B cell (primary cell): Measurements from ENCODE around the gene CCDC190. TPM values are rescaled to one million over a fixed set of nuclear protein-coding genes. Genes with fewer than 3 reads are reported as not detected.

Experiments used
- ATAC-seq: fragments of 200-7000 bp; cut with Tn5 transposase; one replicate; pipeline ENCODE4 v1.10.0; 2021; ENCODE audit warnings: low read depth, mild to moderate bottlenecking, moderate number of reproducible peaks, moderate library complexity
- CTCF ChIA-PET: fragments of 350-600 bp; sonication (Branson Sonifier 250); formaldehyde crosslinking; loops from one replicate; lab custom pipeline; 2021; ENCODE audit warnings: antibody characterized with exemption, inconsistent platforms; lab: Charles Lee
- POLR2A ChIA-PET: fragments of 350-600 bp; sonication (Branson Sonifier 250); formaldehyde crosslinking; loops from one replicate; lab custom pipeline; 2021; ENCODE audit warnings: antibody characterized with exemption; lab: Charles Lee
- DNase-seq: peaks from one replicate; pipeline ENCODE4 v3.0.0; 2013
- H2AFZ ChIP-seq: 2 replicates; pipeline ENCODE4 v1.6.1; 2012; ENCODE audit warnings: mild to moderate bottlenecking, low read depth, low read length; ENCODE audit not compliant: insufficient read depth, poor library complexity, severe bottlenecking
- H3K27ac ChIP-seq, 2 donors: 1 replicate in 1 of 2; 2 replicates in 1 of 2; pipeline ENCODE4 v1.5.1; 2012 to 2013; ENCODE audit warnings: low read length in 2 of 2, mild to moderate bottlenecking in 2 of 2, moderate library complexity in 1 of 2
- H3K27me3 ChIP-seq, 4 experiments: fragments of 200-600 bp in 1 of 4; sonication (generic) in 1 of 4; replicated peaks in 1 of 4; 1 replicate in 2 of 4; 2 replicates in 2 of 4; pipeline versions ENCODE4 v1.6.1 to v1.7.0; 2013 to 2016; ENCODE audit warnings: low read length in 3 of 4, mild to moderate bottlenecking in 2 of 4, mixed read lengths in 1 of 4, moderate library complexity in 1 of 4; ENCODE audit not compliant: insufficient read depth in 4 of 4, control insufficient read depth in 3 of 4; ENCODE audit errors: control extremely low read depth in 1 of 4
- H3K36me3 ChIP-seq, 2 experiments: replicated peaks in 1 of 2; 1 replicate in 1 of 2; 2 replicates in 1 of 2; pipeline versions ENCODE4 v1.6.1 to v1.7.1; 2013; ENCODE audit warnings: low read length in 1 of 2; ENCODE audit not compliant: insufficient read depth in 2 of 2, control insufficient read depth in 1 of 2; ENCODE audit errors: control extremely low read depth in 1 of 2, extremely low read depth in 1 of 2
- H3K4me1 ChIP-seq, 2 donors: fragments of 200-600 bp in 1 of 2; sonication (generic) in 1 of 2; 1 replicate in 1 of 2; 2 replicates in 1 of 2; pipeline versions ENCODE4 v1.5.1 to v1.6.1; 2013 to 2017; ENCODE audit warnings: low read length in 2 of 2; ENCODE audit not compliant: control insufficient read depth in 2 of 2, insufficient read depth in 2 of 2
- H3K4me2 ChIP-seq: replicated peaks from 2 replicates; pipeline ENCODE3; 2012; ENCODE audit warnings: mild to moderate bottlenecking, low read depth, low read length; ENCODE audit not compliant: poor library complexity, severe bottlenecking
- H3K4me3 ChIP-seq, 5 experiments: fragments of 200-600 bp in 1 of 5; sonication (generic) in 1 of 5; 1 replicate in 3 of 5; 2 replicates in 2 of 5; pipeline versions ENCODE4 v1.5.1 to v1.7.0; 2011 to 2016; ENCODE audit warnings: low read length in 4 of 5, mild to moderate bottlenecking in 4 of 5, low read depth in 2 of 5, control low read depth in 1 of 5, moderate library complexity in 1 of 5; ENCODE audit not compliant: insufficient read depth in 1 of 5; ENCODE audit errors: control extremely low read depth in 1 of 5, extremely low read depth in 1 of 5
- H3K79me2 ChIP-seq: fragments of 200-600 bp; sonication (generic); one replicate; pipeline ENCODE4 v1.6.0; 2016; ENCODE audit warnings: low read length; ENCODE audit not compliant: control insufficient read depth, insufficient read depth
- H3K9ac ChIP-seq: fragments of 200-600 bp; sonication (generic); 2 replicates; pipeline ENCODE4 v1.6.1; 2017; ENCODE audit warnings: mild to moderate bottlenecking, low read length, moderate library complexity
- H3K9me3 ChIP-seq, 3 donors: one replicate each; pipeline versions ENCODE4 v1.6.1 to v1.7.1; 2013; ENCODE audit warnings: low read length in 2 of 3; ENCODE audit not compliant: control insufficient read depth in 2 of 3, insufficient read depth in 1 of 3; ENCODE audit errors: control extremely low read depth in 1 of 3
- H4K20me1 ChIP-seq: 2 replicates; pipeline ENCODE4 v1.6.0; 2012; ENCODE audit warnings: mild to moderate bottlenecking, low read length; ENCODE audit not compliant: insufficient read depth, control insufficient read depth, poor library complexity, severe bottlenecking
- H3K27ac Mint-ChIP-seq: one replicate; pipeline ENCODE4 v1.8.0; 2021; ENCODE audit warnings: mixed read lengths
- H3K27me3 Mint-ChIP-seq: one replicate; pipeline ENCODE4 v1.8.0; 2021; ENCODE audit warnings: mixed read lengths
- H3K4me1 Mint-ChIP-seq: one replicate; pipeline ENCODE4 v1.8.0; 2021; ENCODE audit warnings: mixed read lengths
- H3K4me3 Mint-ChIP-seq: one replicate; pipeline ENCODE4 v1.8.0; 2021; ENCODE audit warnings: mixed read lengths
- H3K9me3 Mint-ChIP-seq: one replicate; pipeline ENCODE4 v1.8.0; 2022; ENCODE audit warnings: mixed read lengths; ENCODE audit not compliant: insufficient read depth
- CTCF ChIP-seq: fragments of 200-600 bp; IDR thresholded peaks from one replicate; pipeline ENCODE4 v1.8.0; 2022; ENCODE audit warnings: antibody characterized with exemption, mild to moderate bottlenecking
- EZH2 ChIP-seq: IDR thresholded peaks from 2 replicates; pipeline ENCODE4 v1.6.1; 2012; ENCODE audit warnings: borderline replicate concordance, low read depth, mild to moderate bottlenecking, moderate library complexity, low read length; ENCODE audit not compliant: insufficient read depth, poor library complexity, severe bottlenecking
- WGBS: methylation state at CpG from one replicate; pipeline ENCODE4 v1.1.5; 2013; ENCODE audit warnings: missing lambda C conversion rate; ENCODE audit not compliant: insufficient coverage; 5-methylcytosine and 5-hydroxymethylcytosine counted together
- intact Hi-C: fragments of 100-400 bp; cut with micrococcal nuclease; formaldehyde crosslinking; loops from one replicate; pipeline ENCODE4 v1.10.0; 2022
- polyA plus RNA-seq: library from polyadenylated mRNA; depleted of rRNA; stranded (reverse); fragments of >200 nt; gene quantifications from 2 replicates; pipeline ENCODE4 v1.2.3, GENCODE V29; 2012
- total RNA-seq, 2 donors: library from RNA; stranded (reverse); fragments of 120-200 nt in 1 of 2; gene quantifications; 1 replicate in 1 of 2; 2 replicates in 1 of 2; pipeline versions ENCODE4 v1.2.3 to v1.2.4, GENCODE V29; 2013 to 2022

The CCDC190 gene
- total and polyA plus RNA-seq, 2 donors (not counting 1 experiment from before 2014, with no cell fraction given) = not detected

- H4K20me1 ChIP-seq = no peaks in the 10 kb centered on the region
- H3K36me3 ChIP-seq = no peaks in the 10 kb centered on the region
- ChIA-PET POLR2A (no interaction called here), CTCF (interaction anchor here (1.3 kb wide), 1 partner anchor 41 kb away, joined by 3 read pairs; no protein-coding TSS in a partner anchor)
- no peaks in the 10 kb centered on the region for H3K9me3 ChIP-seq
- H3K79me2 ChIP-seq = no peaks in the 10 kb centered on the region
- Mint-ChIP-seq H3K4me3 (no peak overlapping the region), H3K9me3 (no peaks in the 10 kb centered on the region), H3K27ac (no peak overlapping the region), H3K27me3 (peaks cover 4% of the 10 kb centered on the region), H3K4me1 (no peaks in the 10 kb centered on the region)
- H3K9ac ChIP-seq = no peak overlapping the region
- WGBS = 100% methylated on average over 1 of the region's 2 CpGs
- intact Hi-C loops = no loop called here
- H3K4me3 ChIP-seq = no peak overlapping the region
- no peak for TF ChIP-seq EZH2
- no peak for TF ChIP-seq CTCF
- no peak overlapping the region for H3K4me2 ChIP-seq
- H3K27ac ChIP-seq = no peak overlapping the region
- no peak overlapping the region for H2AFZ ChIP-seq
- no peaks in the 10 kb centered on the region for H3K27me3 ChIP-seq
- DNase-seq = no peak
- no peaks in the 10 kb centered on the region for H3K4me1 ChIP-seq
- ATAC-seq = no peak
Measured at GRCh38 chr1:162889989-162890388, 29.0 kb upstream of the CCDC190 start.

- H3K27me3 ChIP-seq = peaks cover 0 to 4% (median 0%) of the 10 kb centered on the region in 4 experiments
- no CpG with 5 or more reads among the region's 2 CpGs for WGBS
- no peak overlapping the region for H3K27ac ChIP-seq
- Mint-ChIP-seq H3K9me3 (no peaks in the 10 kb centered on the region), H3K27ac (no peak overlapping the region), H3K4me3 (no peak overlapping the region), H3K27me3 (peaks cover 7% of the 10 kb centered on the region), H3K4me1 (no peaks in the 10 kb centered on the region)
- no peaks in the 10 kb centered on the region for H3K9me3 ChIP-seq
- H3K79me2 ChIP-seq = no peaks in the 10 kb centered on the region
- H3K4me1 ChIP-seq = no peaks in the 10 kb centered on the region
- CTCF ChIA-PET = no interaction called here
- no peaks in the 10 kb centered on the region for H4K20me1 ChIP-seq
- ATAC-seq (no peak), DNase-seq (no peak)
- no peak overlapping the region for H2AFZ ChIP-seq
- POLR2A ChIA-PET = no interaction called here
- H3K4me2 ChIP-seq = no peak overlapping the region
- no peak overlapping the region for H3K4me3 ChIP-seq
- H3K36me3 ChIP-seq = no peaks in the 10 kb centered on the region
- TF ChIP-seq EZH2 (no peak), CTCF (no peak)
- H3K9ac ChIP-seq = no peak overlapping the region
- intact Hi-C loops = no loop called here
Measured at GRCh38 chr1:162886705-162887104, 25.7 kb upstream of the CCDC190 start.
